Effector memory CD8-positive, alpha-beta T cell (primary cell): ENCODE data around the gene SLCO4C1.
"Not testable (repeated sequence)": the region's sequence is repeated elsewhere in the genome, so short reads cannot be mapped to it uniquely, and the experiment has no call there.

Source experiments
- ATAC-seq: fragments of 150-1000 bp; cut with Tn5 transposase; replicated peaks from 2 replicates; pipeline ENCODE4 v1.10.0; 2021; ENCODE audit warnings: mild to moderate bottlenecking, moderate library complexity
- DNase-seq, 3 experiments: peaks; one replicate each; pipeline ENCODE4 v3.0.0; 2021
- H3K27ac Mint-ChIP-seq, 2 donors: one replicate each; pipeline ENCODE4 v1.8.0; 2022; ENCODE audit warnings: mild to moderate bottlenecking in 2 of 2, mixed read lengths in 2 of 2, moderate library complexity in 2 of 2
- H3K27me3 Mint-ChIP-seq, 2 donors: one replicate each; pipeline ENCODE4 v1.8.0; 2022; ENCODE audit warnings: mixed read lengths in 2 of 2
- H3K36me3 Mint-ChIP-seq: one replicate; pipeline ENCODE4 v1.8.0; 2022; ENCODE audit warnings: mild to moderate bottlenecking, moderate library complexity, mixed read lengths; ENCODE audit not compliant: insufficient read depth
- H3K4me1 Mint-ChIP-seq, 2 donors: one replicate each; pipeline ENCODE4 v1.8.0; 2022; ENCODE audit warnings: low read depth in 2 of 2, mixed read lengths in 2 of 2
- H3K4me3 Mint-ChIP-seq, 2 donors: one replicate each; pipeline ENCODE4 v1.8.0; 2022; ENCODE audit warnings: mild to moderate bottlenecking in 2 of 2, mixed read lengths in 2 of 2, moderate library complexity in 2 of 2
- H3K9me3 Mint-ChIP-seq, 2 donors: one replicate each; pipeline ENCODE4 v1.8.0; 2022; ENCODE audit warnings: mixed read lengths in 2 of 2
- total RNA-seq, 9 experiments: gene quantifications; one replicate each; lab custom pipeline; 2026; lab: John Stamatoyannopoulos, UW

SLCO4C1 gene, protein sequence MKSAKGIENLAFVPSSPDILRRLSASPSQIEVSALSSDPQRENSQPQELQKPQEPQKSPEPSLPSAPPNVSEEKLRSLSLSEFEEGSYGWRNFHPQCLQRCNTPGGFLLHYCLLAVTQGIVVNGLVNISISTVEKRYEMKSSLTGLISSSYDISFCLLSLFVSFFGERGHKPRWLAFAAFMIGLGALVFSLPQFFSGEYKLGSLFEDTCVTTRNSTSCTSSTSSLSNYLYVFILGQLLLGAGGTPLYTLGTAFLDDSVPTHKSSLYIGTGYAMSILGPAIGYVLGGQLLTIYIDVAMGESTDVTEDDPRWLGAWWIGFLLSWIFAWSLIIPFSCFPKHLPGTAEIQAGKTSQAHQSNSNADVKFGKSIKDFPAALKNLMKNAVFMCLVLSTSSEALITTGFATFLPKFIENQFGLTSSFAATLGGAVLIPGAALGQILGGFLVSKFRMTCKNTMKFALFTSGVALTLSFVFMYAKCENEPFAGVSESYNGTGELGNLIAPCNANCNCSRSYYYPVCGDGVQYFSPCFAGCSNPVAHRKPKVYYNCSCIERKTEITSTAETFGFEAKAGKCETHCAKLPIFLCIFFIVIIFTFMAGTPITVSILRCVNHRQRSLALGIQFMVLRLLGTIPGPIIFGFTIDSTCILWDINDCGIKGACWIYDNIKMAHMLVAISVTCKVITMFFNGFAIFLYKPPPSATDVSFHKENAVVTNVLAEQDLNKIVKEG
- 0.13 to 10.8 (median 1.4) reads per million in 9 experiments for total RNA-seq

DNA sequence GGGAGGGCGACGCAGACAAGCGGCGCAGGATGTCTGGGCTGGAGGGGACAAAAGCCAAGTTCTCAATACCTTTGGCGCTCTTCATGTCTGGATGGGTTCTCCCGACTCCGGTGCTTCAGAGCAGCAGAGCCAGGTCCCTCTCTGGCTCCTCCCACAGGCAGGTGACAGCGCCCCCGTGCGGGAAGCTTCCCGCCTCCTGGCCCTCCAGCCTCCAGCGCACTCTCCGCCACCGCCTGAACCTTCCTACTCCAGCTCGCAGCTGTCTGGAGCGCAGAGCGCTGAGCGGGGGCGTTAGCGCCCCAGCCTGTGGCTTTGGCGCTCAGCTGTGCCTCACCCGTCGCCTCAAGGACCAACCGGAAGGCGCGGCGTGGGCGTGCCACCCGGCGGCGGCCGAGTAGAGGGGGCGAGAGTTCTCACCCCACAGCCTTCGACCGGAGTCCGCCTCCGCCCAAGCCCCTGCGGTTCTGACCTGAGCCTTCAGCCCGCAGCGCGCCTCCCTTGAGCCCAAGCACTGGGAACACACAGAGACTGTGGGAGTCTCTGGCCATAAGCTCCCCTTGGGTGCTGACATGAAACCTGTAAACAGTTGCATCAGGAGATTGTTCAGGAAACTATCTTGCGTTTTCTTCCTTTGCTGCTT is at the start of gene SLCO4C1:
Gene SLCO4C1 (minus strand): TSS at position 107 of the 640 bp plus-strand sequence. CDS start 22 bp downstream, at position 85.
- Mint-ChIP-seq H3K27ac (peak within 1 kb of the TSS; percentile 84 to 85), H3K27me3 (no peaks in the 10 kb centered on the region), H3K4me1 (peaks cover 16 to 17% of the 10 kb centered on the region in 2 donors), H3K4me3 (peak within 1 kb of the TSS; percentile 89 to 91), H3K36me3 (no peaks in the 10 kb centered on the region), H3K9me3 (no peaks in the 10 kb centered on the region)
- ATAC-seq (peak; percentile 95), DNase-seq (peak; percentile 57 to 62 (median 61))

DNA sequence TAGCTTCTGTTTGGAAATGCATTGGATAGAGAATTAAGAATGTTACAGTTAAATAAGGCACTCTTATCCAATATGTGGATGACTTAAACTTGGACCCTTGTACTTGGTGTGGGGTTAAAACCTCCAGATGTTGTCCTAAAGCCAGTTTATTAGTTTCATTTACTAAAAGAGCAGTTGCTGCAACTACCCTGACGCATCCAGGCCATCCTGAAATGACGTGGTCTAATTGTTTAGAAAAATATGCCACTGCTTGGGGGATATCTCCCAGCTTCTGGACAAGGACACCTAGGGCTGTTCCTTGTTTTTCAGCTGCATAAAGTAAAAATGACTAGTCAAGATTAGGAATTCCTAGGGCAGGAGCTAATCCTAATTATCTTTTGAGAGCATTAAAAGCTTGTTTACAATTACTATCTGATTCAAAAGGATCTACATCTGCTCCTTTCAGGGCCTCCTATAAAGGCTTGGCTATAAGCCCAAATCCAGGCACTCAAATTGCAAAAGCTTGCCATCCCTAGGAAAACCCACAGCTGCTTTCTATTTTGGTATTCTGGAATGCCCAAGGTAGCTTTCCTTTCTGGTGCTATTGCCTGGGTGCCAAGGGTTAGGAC is 45.7 kb upstream of the SLCO4C1 start:
- no peak overlapping the region for H3K27ac Mint-ChIP-seq
- DNase-seq (no peak), ATAC-seq (no peak)
- peaks cover 9 to 16% of the 10 kb centered on the region in 2 donors for H3K27me3 Mint-ChIP-seq
- H3K9me3 Mint-ChIP-seq, result no peaks in the 10 kb centered on the region
- H3K36me3 Mint-ChIP-seq, result no peaks in the 10 kb centered on the region
- H3K4me3 Mint-ChIP-seq, result no peak overlapping the region
- no peaks in the 10 kb centered on the region for H3K4me1 Mint-ChIP-seq

DNA sequence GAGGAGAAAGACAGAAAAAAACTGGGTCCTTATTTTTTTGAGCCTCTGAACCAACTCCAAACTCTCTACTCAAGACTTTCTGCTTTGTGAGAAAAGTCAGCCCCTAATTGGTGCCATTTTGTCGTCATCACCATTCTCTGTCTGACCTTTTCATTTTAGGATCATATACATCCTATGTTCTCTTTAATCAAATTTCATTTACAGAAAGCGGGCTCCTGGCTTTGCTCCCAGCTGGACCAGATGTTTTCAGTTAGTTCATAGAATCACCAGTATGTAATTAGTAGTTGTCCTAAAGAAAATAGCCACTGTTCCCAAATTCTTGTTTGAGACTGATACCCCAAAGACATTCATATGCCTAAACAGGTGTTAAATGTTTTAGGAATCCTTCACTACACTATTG is 28.6 kb upstream of the SLCO4C1 start:
- ATAC-seq (no peak), DNase-seq (no peak)
- H3K36me3 Mint-ChIP-seq, result no peaks in the 10 kb centered on the region
- no peaks in the 10 kb centered on the region for H3K4me1 Mint-ChIP-seq
- H3K27ac Mint-ChIP-seq, result no peak overlapping the region
- no peak overlapping the region for H3K4me3 Mint-ChIP-seq
- H3K9me3 Mint-ChIP-seq, result no peaks in the 10 kb centered on the region
- H3K27me3 Mint-ChIP-seq, result peaks cover 0 to 16% of the 10 kb centered on the region in 2 donors

DNA sequence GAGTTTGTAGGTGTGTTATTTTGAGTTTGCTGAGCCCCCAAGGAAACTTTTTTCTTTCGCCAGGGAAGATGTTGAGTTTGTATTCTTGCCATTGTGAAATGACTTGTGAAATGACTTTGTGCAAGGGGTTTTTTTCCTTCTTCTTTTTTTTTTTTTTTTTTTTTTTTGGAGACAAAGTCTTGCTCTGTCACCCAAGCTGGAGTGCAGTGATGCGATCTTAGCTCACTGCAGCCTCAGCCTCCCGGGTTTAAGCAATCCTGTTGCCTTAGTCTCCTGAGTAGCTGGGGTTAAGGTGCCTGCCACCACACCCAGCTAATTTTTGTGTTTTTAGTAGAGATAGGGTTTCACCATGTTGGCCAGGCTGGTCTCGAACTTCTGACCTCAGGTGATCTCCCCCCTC is 22.7 kb upstream of the SLCO4C1 start:
- H3K27me3 Mint-ChIP-seq, DNase-seq, ATAC-seq, H3K4me3 Mint-ChIP-seq, H3K36me3 Mint-ChIP-seq, H3K9me3 Mint-ChIP-seq, H3K4me1 Mint-ChIP-seq, H3K27ac Mint-ChIP-seq: not testable (repeated sequence)

DNA sequence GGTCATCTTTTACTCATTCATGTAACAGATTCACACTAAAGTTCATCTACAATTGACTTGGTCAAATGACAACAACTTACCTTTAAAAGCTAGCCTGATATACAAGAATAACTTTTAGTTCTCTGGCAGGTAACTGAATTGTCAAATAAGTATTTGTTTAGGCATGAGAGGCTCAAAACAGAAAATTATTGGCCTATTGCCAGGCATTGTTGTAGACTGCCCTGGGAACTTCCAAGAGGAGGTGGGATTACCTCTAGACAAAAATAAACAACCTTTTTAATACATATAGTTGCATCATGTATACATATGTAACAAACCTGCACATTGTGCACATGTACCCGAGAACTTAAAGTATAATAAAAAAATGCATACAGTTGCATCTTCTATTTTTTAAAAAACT is 18.2 kb upstream of the SLCO4C1 start:
- Mint-ChIP-seq H3K4me1 (no peaks in the 10 kb centered on the region), H3K9me3 (no peaks in the 10 kb centered on the region), H3K27ac (no peak overlapping the region), H3K4me3 (no peak overlapping the region), H3K36me3 (no peaks in the 10 kb centered on the region), H3K27me3 (no peaks in the 10 kb centered on the region)
- DNase-seq (no peak), ATAC-seq (no peak)

DNA sequence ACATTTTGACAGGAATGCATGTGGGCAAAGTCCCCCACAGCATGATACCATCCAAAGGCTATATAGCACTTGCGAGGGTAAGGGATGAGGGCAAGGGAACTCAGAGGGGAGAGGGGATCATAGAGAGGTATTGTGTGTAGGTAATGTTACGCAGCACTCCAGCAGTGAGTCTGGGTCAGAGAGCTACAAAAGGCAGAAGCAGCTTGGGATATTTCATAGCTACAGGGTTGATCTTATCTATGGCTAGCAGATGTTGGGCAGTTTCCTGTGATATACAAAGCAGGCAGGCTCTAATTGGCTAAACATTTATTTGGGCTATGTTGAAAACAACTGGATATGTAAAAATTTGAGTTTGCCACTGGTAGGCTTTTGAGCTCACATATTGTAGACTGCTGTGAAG is 17.8 kb upstream of the SLCO4C1 start:
- no peaks in the 10 kb centered on the region for H3K36me3 Mint-ChIP-seq
- H3K9me3 Mint-ChIP-seq, result no peaks in the 10 kb centered on the region
- no peak for ATAC-seq
- no peaks in the 10 kb centered on the region for H3K27me3 Mint-ChIP-seq
- H3K4me3 Mint-ChIP-seq, result no peak overlapping the region
- no peak overlapping the region for H3K27ac Mint-ChIP-seq
- no peak for DNase-seq
- H3K4me1 Mint-ChIP-seq, result no peaks in the 10 kb centered on the region

DNA sequence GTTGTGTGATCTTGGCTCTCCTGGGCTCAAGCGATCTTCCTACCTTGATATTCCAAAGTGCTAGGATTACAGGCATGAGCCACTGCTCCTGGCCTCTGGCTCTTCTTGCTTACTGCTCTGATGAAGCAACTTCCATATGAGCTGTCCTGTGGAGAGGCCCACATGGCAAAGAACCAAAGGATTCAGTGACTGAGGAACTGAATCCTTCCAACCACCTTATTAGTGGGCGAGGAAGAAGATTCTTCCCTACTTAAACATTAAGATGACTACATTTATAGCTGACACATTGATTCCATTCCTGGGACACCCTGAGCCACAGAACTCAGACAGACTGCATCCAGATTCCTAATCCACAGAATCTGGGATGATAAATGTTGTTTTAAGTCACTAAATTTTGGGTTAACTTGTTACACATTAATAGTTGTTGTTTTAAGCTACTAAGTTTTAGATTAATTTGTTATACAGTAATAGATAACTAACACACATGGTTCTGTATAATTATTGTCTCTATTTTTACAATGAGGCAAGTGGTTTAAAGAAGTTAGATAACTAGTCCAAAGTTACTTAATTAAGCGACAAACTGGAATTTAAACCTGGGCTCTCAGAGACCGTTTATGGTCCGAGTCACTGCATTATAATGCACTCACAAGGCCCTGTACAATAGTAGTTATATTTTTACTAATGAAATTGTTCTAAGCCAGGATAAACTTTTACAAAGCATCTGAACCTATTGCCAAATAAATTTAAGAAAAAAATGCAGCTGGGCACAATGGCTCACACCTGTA is 16.7 kb upstream of the SLCO4C1 start:
- H3K4me3 Mint-ChIP-seq, result no peak overlapping the region
- H3K36me3 Mint-ChIP-seq, result no peaks in the 10 kb centered on the region
- no peaks in the 10 kb centered on the region for H3K9me3 Mint-ChIP-seq
- no peaks in the 10 kb centered on the region for H3K27me3 Mint-ChIP-seq
- DNase-seq, result no peak
- no peak overlapping the region for H3K27ac Mint-ChIP-seq
- ATAC-seq, result no peak
- H3K4me1 Mint-ChIP-seq, result no peaks in the 10 kb centered on the region

DNA sequence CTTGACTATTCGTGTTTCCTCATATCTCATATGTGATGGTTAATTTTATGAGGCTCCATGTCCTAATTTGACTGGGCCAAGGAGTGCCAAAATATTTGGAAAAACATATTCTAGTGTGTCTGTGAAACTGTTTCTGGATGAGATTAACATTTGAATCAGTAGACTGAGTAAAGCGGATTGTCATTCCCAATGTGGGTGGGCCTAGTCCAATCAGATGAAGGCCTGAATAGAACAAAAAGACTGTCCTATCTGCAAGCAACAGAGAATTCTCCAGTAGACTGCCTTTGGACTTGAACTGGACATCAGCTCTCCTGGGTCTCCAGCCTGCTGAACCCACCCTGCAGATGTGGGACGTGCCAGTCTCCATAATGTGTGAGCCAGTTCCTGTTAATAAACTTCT is 13.5 kb upstream of the SLCO4C1 start:
- H3K27ac Mint-ChIP-seq, result no peak overlapping the region

DNA sequence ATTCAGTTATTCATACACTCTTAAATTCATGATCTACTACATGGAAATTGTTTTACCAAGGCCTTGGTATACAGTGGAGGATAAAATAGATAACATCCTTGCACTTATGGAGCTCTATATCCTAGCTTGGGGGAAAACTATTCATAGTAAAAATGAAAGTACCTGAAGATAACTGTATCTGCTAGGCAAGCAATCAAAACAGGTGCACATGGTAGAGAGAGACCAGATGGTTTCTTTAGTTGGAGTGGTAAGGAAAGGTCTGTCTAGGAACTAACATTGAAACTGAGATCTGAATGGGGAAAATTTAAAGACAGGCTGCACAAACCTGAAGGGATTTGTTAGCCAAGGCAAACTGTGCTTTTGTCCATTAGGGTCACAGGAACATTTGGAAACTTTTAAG is 11.1 kb upstream of the SLCO4C1 start:
- Mint-ChIP-seq H3K27me3 (no peaks in the 10 kb centered on the region), H3K27ac (no peak overlapping the region), H3K4me3 (no peak overlapping the region), H3K9me3 (no peaks in the 10 kb centered on the region), H3K4me1 (no peaks in the 10 kb centered on the region), H3K36me3 (no peaks in the 10 kb centered on the region)
- DNase-seq, result no peak
- no peak for ATAC-seq

More for the DNA sequence above, 13.5 kb upstream of the SLCO4C1 start:
- no peaks in the 10 kb centered on the region for H3K9me3 Mint-ChIP-seq
- H3K36me3 Mint-ChIP-seq, result no peaks in the 10 kb centered on the region
- DNase-seq (no peak), ATAC-seq (no peak)
- H3K4me1 Mint-ChIP-seq, result no peaks in the 10 kb centered on the region
- H3K4me3 Mint-ChIP-seq, result no peak overlapping the region
- H3K27me3 Mint-ChIP-seq, result no peaks in the 10 kb centered on the region

DNA sequence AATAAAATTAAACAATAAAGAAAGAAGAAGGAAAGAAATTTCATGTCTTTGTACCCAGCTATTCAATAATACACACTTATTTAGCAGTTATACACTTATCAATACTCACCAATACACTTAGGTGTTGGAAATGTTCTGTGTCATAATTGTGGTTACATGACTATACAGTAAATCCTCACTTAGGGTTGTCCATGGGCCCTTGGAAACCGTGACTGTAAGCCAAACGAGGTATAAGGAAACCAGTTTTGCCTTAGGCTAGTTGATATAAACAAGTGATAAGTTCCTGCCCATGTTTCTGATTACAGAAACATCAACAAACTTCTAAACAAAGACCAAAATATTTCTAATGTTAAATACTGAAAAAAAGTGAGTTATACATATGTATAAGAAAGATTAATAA is 10.0 kb upstream of the SLCO4C1 start:
- Mint-ChIP-seq H3K9me3 (no peaks in the 10 kb centered on the region), H3K4me3 (no peak overlapping the region), H3K27ac (no peak overlapping the region), H3K4me1 (no peaks in the 10 kb centered on the region), H3K36me3 (no peaks in the 10 kb centered on the region), H3K27me3 (no peaks in the 10 kb centered on the region)
- no peak for DNase-seq
- ATAC-seq, result no peak

DNA sequence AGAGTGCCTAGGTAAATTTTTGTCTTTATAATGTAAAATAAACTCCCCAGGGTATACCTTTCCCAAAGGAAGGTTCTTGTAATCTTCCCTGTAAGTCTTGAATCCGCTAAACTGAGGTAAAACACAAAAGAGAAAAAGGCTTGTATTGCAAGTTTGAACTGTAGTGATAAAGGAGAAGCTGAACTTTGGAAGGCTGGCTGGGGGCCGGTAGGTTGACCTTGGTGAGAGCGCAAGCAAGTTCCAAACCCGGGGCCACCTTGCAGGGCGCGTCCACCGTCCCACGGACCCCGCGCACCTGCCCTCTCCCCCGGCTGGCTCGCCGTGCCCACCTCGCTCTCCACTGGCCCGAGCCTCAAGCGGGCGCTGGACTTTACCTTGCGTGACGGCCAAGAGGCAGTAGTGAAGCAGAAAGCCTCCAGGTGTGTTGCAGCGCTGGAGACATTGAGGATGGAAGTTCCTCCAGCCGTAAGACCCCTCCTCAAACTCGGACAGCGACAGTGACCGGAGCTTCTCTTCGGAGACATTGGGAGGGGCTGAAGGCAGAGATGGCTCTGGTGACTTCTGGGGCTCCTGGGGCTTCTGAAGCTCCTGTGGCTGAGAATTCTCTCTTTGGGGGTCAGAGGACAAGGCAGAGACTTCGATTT is 428 bp downstream of the SLCO4C1 start:
- Mint-ChIP-seq H3K4me1 (peaks cover 16 to 17% of the 10 kb centered on the region in 2 donors), H3K27me3 (no peaks in the 10 kb centered on the region), H3K36me3 (no peaks in the 10 kb centered on the region), H3K4me3 (peak overlapping the region; percentile 89 to 91), H3K9me3 (no peaks in the 10 kb centered on the region), H3K27ac (peak overlapping the region; percentile 84 to 85)
- ATAC-seq, result no peak
- no peak for DNase-seq

DNA sequence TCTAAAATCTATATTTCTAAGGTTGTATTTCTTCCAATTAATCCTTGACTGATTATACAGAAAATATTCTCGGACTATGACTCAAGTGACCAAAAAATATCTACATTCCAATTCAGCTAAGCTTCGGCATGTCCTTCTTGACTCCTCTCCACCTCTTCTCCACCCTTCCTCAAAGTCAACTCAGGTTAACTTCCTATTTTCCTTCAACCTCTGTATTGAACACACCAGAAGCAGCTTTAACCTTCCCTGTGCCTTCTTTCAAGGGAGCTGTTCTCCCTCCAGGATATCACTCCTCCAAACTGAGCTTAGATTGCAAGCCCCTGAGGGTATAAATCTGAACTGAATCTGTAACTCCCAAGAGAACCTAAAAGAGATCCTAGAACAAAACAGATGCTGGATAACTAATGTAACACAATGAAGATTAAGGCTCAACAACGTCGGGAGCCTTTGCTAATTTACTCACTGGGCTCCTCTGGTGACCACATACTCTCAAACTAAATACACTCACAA is 1.1 kb downstream of the SLCO4C1 start:
- Mint-ChIP-seq H3K27me3 (no peaks in the 10 kb centered on the region), H3K9me3 (no peaks in the 10 kb centered on the region), H3K36me3 (no peaks in the 10 kb centered on the region), H3K27ac (peak overlapping the region in 1 of 2 donors; percentile 84), H3K4me3 (peak overlapping the region; percentile 89 to 91), H3K4me1 (peaks cover 16 to 17% of the 10 kb centered on the region in 2 donors)
- ATAC-seq (no peak), DNase-seq (no peak)
